ENCODE results near the gene LMOD3.

DNA sequence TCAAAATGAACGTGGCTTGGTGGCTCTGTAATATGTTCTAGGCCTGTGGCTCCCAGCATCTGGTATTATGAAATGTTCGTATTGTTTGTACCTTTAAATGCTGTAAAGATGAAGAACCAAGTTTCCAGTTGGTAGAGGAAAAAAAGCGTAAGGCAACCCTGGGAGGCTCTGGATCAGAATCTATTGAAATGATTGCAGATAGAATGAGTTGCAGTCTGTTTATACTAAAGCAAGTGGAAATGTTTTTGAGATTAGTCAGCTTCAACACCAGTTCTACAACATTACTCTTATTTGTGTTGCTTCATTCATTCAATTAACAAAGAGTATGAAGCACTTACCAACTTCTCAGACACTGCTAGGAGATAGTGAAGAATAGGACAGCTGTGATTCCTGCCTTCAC, 32.4 kb downstream of the LMOD3 start:
- TF ChIP-seq RFX5 (IDR thresholded peaks at IDR 0.05; ENCODE audit: low read depth, low read length) (no peak), POLR2A (IDR thresholded peaks at IDR 0.05; ENCODE audit: low read depth, low read length) (no peak), MXI1 (IDR thresholded peaks at IDR 0.05; ENCODE audit: borderline replicate concordance, low read depth, low read length) (no peak), MAZ (IDR thresholded peaks at IDR 0.05; ENCODE audit: borderline replicate concordance, low read depth, low read length) (no peak)
- TF ChIP-seq, protein P1, sequence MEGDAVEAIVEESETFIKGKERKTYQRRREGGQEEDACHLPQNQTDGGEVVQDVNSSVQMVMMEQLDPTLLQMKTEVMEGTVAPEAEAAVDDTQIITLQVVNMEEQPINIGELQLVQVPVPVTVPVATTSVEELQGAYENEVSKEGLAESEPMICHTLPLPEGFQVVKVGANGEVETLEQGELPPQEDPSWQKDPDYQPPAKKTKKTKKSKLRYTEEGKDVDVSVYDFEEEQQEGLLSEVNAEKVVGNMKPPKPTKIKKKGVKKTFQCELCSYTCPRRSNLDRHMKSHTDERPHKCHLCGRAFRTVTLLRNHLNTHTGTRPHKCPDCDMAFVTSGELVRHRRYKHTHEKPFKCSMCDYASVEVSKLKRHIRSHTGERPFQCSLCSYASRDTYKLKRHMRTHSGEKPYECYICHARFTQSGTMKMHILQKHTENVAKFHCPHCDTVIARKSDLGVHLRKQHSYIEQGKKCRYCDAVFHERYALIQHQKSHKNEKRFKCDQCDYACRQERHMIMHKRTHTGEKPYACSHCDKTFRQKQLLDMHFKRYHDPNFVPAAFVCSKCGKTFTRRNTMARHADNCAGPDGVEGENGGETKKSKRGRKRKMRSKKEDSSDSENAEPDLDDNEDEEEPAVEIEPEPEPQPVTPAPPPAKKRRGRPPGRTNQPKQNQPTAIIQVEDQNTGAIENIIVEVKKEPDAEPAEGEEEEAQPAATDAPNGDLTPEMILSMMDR (conservative IDR thresholded peaks at IDR 0.05; ENCODE audit: low read depth, low read length), result no peak
